GM11168 (cell line): ENCODE results near the gene MRPL49.
"Not testable (repeated sequence)": the region's sequence is repeated elsewhere in the genome, so short reads cannot be mapped to it uniquely, and the experiment has no call there.

Source experiments
- in situ Hi-C: fragments of 300-500 bp; cut with MboI; formaldehyde crosslinking; loops from one replicate; pipeline ENCODE4 v1.12.0; 2022; ENCODE audit warnings: low sequenced_read_pairs; ENCODE audit not compliant: unreplicated experiment

Gene MRPL49

GRCh38 chr11:65160643-65161042 lies 38.5 kb downstream of the MRPL49 start:
- in situ Hi-C loops, result no loop called here

- in situ Hi-C loops, result no loop called here
Observed at GRCh38 chr11:65163684-65164083, 41.6 kb downstream of the MRPL49 start.

GRCh38 chr11:65165410-65166317 lies 43.5 kb downstream of the MRPL49 start:
- in situ Hi-C loops, result no loop called here

GRCh38 chr11:65166893-65167292 lies 44.8 kb downstream of the MRPL49 start:
- in situ Hi-C loops, result no loop called here

GRCh38 chr11:65167656-65168055 lies 45.5 kb downstream of the MRPL49 start:
- in situ Hi-C loops, result no loop called here

- in situ Hi-C loops, result no loop called here
Observed at GRCh38 chr11:65169164-65169641, 47.1 kb downstream of the MRPL49 start.

- in situ Hi-C loops, result no loop called here
Observed at GRCh38 chr11:65170058-65170534, 48.0 kb downstream of the MRPL49 start, which contains the start of gene SPDYC. Gene SPDYC (plus strand): TSS chr11:65170233. CDS start chr11:65171358, 1,125 bp downstream.

- in situ Hi-C loops, result no loop called here
Observed at GRCh38 chr11:65172600-65172999, 50.5 kb downstream of the MRPL49 start.

- in situ Hi-C loops, result not testable (repeated sequence)
Observed at GRCh38 chr11:65174571-65175010, 52.5 kb downstream of the MRPL49 start.
